NCI-H2107 treated with DMSO at 0.1 percent for 48 hours (cell line): ENCODE measurements around the gene SRC.

ENCODE experiments used
- DNase-seq: peaks from one replicate; lab custom pipeline; 2025; ENCODE audit not compliant: unreplicated experiment; lab: John Stamatoyannopoulos, UW

SRC gene

DNA sequence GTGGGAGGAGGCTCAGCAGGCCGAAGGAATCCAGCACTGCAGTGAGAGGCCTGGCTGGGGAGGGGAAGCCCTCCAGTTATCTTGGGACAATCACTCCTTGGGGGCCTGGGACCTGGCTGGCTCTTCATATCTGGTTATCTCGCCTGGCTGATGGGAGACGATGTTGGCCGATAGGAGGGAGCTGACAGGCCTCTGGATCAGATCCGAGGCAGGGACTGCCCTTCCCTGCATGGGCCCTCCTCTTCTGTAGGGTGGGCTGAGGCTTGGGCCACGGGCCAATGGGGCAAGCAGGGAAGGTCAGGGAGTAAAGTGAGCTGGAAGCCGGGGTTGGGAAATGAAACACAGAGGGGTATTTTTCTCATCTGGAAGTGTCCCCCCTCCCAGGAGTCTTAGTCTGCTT, 31.3 kb upstream of the SRC start:
- DNase-seq, result no peak

DNA sequence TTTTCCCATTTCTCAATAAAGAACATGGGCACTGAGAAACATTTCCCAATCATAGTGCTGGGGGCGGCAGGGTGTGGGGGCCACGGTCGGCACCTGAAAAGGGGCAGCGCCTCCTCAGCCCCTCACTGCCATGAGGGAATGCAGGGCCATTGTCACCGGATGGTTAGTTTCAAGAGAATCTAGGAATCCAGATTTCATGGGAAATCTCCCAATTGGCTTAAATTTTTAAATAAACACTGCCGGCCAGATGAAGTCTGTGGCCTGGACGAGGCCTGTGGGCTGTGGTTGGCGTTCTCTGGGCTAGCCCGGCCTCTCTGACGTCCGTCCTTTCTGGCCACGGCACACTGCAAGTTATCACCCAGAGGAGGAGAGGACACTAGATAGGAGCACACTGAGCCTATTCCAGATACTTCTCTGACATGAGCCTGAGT, 30.9 kb upstream of the SRC start:
- no peak for DNase-seq

DNA sequence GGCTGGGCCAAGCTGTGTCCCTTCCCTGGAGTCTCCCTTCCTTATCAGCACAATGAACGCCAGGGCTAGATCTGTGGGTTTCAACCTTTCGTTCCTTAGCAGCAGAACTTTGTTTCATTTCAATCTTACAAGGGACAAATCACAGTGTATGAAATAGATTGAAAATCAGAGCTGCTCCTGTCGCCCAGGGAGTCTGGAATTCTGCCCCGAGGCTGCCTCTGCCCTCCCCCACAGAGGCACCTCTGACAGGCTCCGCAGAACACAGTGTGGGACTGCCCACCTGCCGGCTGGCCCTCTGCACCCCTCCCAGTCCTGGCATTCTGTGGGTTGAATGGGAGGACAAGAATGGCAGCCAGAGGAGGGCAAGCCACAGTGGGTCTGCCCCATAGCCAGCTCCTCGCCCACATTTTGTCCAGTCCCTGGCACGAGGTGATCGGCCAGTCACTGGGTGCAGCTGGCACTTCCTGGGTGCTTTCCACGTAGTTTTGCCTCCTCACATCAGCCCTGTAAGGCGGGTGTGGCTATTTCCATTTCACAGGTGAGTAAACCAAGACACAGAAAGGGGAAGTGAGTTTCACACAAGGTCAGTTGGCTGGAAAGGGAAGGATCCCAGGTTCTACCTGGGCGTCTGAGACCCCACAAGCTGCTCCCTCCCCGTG, 30.4 kb upstream of the SRC start:
- no peak for DNase-seq

DNA sequence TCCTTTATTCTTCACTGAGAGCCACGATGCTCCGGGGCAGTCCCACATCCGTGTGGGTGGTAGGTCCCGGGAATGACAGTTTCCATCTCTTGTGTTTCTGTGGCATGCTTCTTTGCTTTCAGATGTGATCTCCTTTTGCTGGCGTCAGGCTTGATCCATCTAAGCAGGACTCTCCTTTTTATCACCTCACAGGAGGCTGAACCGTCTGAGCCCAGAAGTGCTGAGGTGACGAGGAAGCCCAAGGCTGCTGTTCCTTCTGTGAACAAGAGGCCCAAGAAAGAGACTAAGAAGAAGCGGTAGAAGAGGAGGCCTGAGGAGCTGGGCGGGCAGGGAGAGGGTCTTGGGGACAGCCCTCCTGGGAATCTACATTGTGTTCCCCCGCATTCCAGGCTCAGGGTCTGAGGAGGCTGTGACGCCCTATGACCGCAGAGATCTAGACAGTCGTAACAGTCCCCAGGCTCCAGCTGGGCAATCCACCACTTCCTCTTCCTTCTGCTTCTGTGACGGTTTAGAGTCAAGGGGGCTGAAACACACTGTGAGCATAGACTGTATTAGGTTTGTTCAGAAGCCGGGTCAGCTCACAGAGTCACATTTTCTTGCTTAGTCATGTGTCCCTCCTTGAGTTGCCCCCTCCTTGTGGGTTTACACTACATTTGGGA, 29.7 kb upstream of the SRC start:
- no peak for DNase-seq

DNA sequence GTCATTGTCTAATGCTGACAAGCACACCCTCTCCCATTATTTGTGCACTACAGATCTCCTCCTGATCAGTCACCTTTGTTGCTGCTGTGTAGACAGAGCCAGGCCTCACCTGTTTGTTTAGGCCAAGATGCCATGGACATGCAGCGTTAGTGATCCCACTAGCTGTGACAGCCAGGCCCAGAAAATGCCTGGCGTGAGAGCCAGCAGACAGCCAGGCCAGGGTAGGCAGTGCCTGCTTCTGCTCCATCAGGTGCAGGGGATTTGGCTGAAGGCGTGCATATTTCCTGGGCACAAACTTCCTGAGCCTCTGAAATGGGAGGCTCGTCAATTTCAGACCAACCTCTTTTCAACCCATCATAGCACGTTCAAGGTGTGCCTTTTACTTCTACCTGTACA, 29.2 kb upstream of the SRC start:
- DNase-seq, result no peak

DNA sequence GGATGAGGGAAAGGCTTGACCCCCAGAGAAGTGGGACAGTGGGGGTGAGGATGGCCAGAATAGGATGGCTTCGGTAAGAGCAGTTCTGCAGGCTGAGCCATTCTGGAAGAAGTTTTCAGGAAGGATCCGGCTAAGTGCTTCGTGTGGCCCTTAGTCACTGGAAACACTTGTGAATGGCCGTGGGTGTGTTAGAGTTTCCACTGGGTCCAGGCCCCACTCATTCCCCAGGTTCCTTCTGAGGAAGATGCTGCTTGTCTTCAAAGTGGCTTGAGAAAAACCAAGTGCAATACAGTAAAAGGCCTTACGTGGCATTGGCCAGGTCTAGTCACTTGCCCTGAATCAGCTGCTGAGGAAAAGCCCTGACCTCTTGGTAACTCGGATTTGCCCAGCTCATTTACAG, 28.6 kb upstream of the SRC start:
- DNase-seq, result no peak

DNA sequence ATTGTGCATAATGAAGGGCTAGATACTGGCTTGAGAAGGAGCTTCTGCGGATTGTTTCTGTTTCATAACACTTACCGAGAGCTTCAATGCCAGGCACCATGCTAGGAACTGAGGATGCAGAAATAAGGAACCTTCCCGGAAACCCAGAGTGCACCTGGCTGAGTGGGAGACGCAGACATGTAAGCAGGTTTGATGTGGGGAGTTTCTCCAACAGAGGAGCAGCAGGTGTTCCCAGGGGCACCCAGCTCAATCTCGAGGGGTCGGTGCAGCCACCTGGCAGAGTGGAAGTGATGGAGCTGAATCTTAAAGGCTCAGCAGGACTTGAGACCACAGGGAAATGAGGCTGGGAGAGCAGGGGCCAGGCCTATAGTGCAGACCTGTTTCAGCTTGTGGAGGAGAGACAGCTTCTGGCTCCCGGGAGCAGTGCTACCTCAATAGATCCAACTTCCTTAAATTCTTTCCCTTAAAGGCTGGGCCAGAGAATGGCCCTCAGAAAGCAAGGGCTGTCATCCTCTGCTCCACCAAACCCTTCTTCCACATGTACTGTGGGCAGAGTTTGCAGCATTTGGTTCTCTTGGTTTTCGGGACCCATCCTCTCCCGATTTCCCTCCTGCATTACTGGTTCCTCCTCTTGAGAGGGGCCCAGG, 27.8 kb upstream of the SRC start:
- DNase-seq, result no peak

DNA sequence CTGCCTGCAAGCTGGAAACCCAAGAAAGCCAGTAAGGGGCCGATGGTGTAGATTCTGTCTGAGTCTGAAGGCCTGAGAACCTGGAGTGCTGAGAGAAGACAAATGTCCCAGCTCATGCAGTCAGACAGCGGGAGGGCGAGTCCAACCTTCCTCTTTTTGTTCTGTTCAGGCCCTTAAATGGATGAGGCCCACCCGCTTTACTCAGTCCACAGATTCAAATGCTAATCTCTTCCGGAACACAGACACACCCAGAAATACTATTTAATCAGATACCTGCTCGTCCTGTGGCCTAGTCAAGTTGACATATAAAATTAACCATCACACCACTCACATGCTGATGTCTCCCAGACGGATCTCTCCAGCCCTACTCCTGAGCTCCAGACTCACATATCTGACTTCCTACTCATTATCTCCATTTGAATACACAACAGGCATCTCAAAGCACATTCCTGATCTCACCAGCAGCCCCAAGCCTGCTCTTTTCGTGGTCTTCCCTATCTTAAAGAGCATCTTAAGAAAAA, 26.7 kb upstream of the SRC start:
- DNase-seq, result no peak

DNA sequence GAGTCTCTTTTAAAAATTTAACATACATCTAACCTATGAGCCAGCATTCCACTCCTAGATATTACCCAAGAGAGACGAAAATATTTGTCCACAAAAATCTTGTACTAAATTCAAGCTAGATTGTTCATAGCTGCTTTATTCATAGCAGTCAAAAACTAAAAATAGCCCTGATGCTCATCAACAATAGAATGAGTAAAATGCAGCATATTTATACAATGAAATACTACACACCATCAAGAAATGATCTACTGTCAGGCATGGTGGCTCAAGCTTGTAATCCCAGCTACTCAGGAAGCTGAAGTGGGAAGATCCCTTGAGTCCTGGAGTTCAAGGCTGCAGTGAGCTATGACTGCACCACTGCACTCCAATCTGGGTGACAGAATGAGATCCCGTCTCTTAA, 22.0 kb upstream of the SRC start:
- no peak for DNase-seq

DNA sequence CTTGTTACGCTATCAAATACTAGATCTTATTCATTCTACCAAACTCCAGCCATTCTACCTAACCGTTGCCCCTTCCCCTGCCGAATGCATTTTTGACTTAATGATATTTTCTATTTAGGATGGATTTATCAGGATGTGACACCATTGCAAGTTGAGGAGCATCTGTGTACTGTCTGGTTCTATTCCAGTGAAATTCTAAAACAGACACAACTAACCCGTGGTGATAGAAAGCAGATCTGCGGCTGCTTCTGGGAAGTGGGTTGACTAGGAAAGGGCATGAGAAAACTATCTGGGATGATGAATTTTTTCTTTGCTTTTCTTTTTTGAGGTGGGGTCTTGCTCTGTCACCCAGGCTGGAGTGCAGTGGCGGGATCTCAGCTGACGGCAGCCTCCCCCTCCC, 20.7 kb upstream of the SRC start:
- no peak for DNase-seq

DNA sequence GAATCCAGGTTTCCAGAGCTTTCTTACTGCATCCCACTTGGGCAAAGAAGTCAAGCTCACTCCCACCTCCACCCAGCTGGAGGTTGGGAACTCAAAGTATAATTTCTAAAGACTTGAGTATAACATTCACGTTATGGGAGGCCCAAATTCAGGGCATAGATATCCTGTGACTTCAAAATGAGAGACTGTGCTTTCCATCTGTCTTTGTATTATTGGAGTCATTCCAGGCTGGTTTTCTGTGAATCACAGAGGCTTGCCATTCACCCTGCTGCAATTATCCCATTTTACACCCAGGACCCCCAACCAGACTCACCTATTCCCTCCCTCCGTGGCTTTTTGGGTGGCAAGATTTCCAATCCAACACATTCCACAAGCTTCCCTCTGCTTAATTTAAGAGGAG, 19.3 kb upstream of the SRC start:
- DNase-seq, result no peak

DNA sequence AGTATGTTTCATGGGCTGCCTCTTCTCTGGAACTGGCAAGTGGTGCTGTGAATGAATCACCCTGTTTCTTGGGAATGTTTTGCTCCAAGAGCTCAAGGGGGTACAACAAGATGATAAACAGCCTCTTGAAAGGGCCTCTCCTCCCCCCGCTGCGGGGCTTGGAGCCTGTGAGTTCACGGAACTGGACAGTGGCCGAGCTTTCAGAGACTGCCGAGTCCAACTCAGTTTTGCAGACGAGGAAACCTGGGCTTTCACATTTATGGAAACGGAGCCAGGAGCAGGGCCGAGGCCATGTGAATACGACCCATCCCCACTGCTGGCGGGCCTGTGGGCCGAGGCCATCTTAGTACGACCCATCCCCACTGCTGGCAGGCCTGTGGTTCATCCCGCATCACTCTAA, 18.2 kb upstream of the SRC start:
- no peak for DNase-seq

DNA sequence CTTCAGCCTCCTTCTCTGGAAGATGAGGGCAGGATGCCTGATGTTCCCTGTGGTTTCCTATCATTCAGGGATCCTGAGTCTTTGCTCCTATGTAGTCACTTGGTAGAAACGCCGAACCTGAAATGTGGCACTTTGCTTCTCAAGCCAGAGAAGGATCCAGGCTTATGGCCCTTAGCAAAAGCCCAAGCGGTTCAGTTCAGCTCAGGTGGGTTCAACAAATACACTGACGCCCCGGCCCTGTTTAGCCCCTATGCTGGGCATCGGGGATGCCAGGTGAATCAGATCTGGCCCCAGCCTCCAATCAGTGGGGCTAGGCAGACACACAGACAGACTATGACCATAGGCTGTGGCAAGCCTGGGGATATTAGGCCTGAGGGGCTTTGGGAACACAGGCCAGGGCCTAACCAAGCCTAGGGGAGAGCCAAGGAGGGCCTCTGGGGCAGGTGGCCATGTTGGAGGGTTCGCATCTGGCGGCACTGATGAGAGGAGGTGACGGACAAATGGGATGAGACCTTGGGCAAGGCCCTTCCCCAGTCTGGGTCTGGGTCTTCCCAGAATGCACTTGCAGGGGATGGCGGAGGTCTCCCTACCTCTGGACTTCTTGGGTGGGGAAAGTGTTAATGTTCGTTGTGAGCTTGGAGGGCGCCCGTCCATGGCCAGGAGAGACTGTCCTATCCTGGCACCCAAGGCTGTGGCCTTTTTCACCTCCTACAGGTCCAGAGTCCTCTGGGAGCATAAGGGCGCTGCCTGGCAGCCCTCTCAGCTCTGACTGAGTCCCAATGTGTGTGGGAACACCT, 17.6 kb upstream of the SRC start:
- no peak for DNase-seq

DNA sequence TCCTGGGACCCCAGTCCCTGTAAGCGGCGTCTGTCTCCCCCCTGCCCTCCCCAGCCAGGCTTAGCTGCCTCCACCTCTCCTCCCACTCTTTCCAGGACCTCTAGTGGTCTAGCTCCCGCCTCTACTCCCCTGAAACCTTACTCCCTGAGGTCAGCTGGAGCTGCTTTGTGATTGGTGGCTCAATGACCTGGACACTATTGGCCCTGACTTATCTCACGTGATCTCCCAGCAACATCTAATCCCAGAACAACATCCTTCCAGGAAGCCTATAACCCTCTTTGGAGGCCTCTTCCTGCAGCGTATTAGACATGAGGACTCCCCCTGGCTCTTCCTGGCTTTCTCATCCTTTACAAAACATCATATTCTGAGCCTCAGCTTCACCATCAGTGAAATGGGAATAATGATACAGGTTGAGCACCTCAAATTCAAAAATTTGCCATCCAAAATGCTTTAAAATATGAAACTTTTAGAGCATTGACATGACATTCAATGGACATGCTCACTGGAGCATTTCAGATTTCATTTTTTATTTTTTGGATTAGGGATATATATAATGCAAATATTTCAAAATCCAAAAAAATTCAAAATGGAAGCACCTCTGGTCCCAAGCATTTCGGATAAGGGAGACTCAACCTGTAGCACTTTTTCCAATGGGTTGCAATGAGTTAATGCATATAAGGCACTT, 16.3 kb upstream of the SRC start:
- DNase-seq, result no peak

DNA sequence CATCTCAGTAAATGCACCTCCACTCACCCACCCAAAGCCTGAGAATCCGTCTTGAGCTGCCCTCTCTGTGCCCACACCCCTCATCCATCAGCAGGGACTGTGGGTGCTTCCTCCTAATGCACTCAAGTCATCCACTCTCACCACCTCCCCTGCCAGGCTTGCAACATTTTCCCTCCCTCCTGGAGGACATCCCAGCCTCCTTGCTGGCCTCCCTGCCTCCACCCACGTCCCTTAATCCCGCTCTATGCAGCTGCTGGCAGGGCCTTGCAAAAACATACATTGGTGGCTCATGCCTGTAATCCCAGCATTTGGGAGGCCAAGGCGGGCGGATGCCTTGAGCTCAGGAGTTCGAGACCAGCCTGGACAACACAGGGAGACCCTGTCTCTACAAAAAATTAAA, 15.6 kb upstream of the SRC start:
- DNase-seq, result no peak

DNA sequence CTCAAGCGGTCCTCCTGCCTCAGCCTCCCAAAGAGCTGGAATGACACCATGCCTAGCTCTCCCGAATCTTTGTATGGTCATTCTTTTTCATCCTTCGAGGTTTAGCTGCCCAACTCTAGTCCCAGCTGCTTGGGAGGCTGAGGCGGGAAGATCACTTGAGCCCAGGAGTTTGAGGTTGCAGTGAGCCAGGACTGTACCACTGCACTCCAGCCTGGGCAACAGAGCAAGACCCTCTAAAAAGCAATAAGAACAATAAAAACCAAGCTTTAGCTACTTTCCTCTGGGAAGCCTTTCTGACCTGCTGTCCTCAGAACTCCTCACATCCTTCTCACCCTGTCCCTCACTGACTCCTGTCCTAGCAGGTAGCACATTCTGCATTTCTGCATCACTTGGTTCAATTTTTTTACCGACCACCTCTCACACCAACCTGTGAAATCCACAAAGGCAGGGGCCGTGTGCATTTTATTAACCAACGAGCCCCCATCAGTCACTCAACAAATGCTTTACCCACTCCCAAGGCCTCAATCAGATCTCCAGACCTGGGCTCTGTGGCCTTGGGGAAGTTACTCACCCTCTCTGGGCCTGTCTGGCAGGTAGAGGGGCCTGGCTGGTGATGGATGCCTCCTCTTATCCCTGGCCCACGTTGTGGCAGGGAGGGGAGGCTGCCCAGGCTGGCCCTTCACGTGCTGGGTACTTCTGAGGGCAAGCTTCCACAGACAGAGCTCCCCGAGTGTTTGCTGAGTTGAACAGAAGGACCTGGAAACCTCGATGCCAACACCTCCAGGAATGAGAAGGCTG, 14.7 kb upstream of the SRC start:
- DNase-seq, result no peak

DNA sequence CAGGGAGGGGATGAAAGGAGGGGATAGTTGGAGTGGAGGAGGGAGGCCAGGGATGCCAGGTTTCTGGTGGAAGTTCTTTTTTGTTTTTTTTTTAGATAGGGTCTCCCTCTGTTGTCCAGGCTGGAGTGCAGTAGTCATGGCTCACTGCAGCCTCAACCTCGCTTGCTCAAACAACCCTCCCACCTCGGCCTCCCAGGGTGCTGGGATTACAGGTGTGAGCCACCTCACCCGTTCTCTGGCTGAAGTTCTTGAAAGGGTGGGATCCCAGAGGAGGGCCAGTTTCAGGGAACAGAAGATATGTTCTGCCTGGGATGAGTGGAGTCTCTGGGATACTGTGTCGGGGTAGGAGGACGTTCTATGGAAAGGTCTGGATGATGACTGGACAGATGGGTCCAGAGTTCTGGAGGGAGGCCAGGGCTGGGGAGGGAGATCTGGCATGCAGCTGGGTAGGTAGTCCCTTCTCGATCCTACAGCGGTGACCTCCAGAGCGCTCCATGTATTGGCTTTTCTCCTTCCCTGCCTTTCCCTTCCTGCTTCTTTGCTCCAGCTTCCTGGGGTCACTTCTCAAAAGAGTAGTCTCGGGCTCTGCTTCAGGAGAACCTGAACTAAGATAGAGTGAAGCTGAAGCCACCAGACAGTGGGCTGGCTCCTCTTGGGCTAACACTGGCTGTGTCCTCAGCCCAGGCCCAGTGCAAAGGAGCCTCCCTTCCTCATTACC, 12.7 kb upstream of the SRC start:
- DNase-seq, result no peak

DNA sequence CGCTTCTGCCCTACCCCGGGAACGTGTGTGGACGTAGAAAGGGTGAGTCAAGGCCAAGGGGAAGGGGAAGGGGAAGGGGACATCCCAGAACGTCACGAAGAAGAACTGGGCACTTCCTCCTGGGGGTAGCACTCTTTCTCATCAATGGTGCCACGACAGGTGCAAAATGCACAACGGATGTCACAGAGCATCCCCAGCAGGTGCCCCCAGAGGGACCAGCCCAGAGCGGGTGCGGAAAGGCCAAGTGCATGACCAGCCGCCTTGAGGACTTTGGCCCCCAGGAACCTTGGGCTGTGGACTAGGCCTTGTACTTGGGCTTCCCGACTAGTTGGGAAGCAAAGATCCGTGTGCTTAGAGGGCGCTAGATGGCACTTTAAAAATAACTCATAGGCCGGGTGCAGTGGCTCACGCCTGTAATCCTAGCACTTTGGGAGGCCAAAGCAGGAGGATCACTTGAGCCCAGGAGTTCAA, 12.1 kb upstream of the SRC start:
- DNase-seq, result no peak

DNA sequence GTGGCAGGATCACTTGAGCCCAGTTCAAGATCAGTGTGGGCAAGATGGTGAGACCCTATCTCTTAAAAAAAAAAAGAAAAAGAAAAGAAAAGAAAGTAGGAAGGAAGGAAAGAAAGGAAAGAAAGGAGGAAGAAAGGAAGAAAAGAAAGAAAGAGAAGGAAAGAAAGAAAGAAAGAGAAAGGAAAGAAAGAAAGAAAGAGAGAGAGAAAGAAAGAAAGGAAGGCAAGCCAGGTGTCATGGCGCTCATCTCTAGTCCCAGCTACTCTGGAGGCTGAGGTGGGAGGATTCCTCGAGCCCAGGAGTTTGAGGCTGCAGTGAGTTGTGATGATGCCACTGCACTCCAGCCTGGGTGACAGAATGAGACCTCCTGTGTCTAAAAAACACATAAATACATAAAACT, 11.5 kb upstream of the SRC start:
- DNase-seq, result no peak
